Stimulated activated CD8-positive, alpha-beta memory T cell treated with anti-CD3 and anti-CD28 coated beads, Interleukin-15, amount 100 ng/mL, for 1 hour (primary cell): ENCODE data around the gene EXOC6.

Experiments used
- DNase-seq: peaks from one replicate; pipeline ENCODE4 v3.0.0-alpha.2; 2020; ENCODE audit warnings: low read depth

Gene EXOC6, protein sequence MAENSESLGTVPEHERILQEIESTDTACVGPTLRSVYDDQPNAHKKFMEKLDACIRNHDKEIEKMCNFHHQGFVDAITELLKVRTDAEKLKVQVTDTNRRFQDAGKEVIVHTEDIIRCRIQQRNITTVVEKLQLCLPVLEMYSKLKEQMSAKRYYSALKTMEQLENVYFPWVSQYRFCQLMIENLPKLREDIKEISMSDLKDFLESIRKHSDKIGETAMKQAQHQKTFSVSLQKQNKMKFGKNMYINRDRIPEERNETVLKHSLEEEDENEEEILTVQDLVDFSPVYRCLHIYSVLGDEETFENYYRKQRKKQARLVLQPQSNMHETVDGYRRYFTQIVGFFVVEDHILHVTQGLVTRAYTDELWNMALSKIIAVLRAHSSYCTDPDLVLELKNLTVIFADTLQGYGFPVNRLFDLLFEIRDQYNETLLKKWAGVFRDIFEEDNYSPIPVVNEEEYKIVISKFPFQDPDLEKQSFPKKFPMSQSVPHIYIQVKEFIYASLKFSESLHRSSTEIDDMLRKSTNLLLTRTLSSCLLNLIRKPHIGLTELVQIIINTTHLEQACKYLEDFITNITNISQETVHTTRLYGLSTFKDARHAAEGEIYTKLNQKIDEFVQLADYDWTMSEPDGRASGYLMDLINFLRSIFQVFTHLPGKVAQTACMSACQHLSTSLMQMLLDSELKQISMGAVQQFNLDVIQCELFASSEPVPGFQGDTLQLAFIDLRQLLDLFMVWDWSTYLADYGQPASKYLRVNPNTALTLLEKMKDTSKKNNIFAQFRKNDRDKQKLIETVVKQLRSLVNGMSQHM

GRCh38 chr10:92848441-92849233, at the start of gene EXOC6:
Gene EXOC6, plus strand, starts transcription at chr10:92848520. Its CDS starts 14 bp downstream, at chr10:92848534.
- peak; percentile 65 for DNase-seq

GRCh38 chr10:92799568-92799967, 48.8 kb upstream of the EXOC6 start:
- no peak for DNase-seq

DNA sequence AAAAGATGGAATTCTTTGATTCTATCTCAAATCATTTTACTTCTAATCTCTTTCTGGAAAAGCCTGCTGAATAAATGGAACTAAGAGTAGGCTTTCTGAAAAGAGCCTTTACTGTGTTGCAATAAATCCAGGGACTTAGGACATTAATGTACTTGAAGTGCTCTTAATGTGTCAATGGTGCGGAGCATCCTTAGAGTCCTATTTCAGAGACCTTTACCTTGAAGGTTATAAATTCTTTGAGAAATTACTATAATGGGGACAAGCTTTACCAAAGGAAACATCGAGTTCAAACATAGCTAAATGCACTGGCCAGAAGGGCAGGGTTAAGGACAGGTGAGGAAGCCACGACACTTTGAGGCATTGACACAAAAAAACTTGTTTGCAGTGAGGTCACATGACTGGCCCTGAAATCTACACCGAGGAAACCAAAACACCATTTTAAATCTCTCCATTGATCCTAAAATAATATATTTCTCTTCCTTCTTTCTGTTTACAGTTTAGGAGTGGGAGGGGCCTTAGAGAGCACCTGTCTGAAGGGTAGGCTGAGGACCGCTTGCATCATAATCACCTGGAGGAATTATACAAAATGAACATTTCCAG, 48.1 kb upstream of the EXOC6 start:
- DNase-seq, result no peak

- DNase-seq, result no peak
These were observed 46.1 kb upstream of the EXOC6 start for GRCh38 chr10:92801978-92802872.

DNA sequence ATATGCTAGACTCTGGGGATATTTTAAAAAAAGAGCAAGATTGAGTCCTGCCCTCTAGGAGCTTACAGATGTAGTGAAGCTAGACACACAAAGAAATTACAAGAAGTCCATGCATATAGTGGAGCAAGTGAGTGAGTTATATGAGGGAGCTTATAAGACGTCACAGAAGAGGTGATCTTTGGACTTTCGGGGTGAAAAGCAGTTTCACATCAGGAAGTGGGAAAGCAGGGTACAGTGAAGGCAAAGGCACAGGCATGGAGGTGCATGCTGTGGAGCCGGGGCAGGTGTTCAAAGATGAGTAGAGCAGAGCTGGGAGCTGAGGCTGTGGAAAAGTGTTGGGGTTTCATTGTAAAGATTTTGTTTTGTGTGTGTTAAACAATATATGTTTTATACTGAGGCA, 38.5 kb upstream of the EXOC6 start:
- DNase-seq, result no peak

DNA sequence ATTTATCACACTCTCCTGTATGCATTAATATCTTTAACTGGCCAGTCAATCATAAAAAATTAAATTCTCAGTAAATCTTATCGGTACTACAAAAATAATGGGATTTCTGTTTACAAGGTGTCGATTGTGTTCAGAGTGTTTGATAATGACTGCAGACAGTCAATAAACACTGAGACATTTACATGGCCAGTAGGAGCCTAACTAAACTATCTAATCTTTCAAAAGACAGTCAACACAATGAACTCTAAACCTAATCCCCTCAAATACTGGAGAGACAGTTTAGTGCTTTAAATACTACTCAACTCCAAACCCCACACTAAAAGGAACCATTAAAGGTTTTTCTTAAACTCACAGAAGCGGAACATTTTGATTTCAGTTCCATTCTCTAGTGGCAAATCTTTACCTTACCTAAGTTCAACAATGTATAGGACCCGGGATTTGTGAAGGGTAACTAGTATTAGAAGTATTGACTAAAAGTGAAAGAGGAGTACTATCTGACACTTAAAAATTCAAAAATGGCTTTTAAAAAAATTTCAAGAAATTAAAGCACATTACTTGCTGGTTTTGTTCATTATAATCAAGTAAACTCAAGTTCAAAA, 37.3 kb upstream of the EXOC6 start:
- DNase-seq, result no peak

DNA sequence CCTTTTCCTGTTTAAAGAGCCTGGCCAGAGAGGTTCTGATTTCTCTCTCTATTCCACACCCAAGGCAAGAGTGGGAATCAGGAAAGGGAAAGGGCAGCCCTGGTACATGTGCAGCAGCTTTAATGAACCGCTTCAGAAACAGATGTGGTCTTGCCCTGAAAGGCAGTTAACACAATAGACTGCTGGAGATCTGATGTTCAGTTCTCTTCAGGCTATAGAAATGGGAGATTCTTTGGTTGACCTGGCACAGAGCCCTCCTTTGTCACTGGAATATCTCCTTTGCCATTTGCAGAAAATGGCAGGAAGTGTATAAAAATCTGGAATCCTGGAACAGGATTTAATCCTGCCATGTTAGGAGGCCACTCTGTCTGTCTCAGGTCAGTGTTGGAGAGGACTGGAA, 36.3 kb upstream of the EXOC6 start:
- no peak for DNase-seq

GRCh38 chr10:92813979-92814378, 34.3 kb upstream of the EXOC6 start:
- no peak for DNase-seq

DNA sequence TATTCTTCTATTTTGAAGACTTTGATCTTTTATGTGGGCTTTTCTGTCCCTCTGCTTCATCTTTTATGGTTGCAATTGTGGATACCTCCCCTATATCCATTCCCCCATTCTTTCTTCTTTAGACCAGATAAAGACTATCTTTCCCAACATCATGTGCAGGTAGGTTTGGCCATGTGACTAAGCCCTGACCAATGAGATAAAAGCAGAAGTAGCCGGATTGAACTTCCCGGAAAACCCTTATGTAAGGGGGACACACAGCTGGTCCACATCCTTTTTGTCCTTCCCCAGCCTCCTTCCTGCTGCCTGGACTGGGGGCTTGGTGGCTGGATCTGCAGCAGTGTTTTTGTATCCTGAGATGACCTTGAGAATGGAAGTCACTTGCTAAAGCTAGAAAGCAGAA, 33.5 kb upstream of the EXOC6 start:
- DNase-seq, result no peak

- no peak for DNase-seq
These were observed 32.2 kb upstream of the EXOC6 start for GRCh38 chr10:92816091-92816531.

GRCh38 chr10:92822060-92822634, 26.2 kb upstream of the EXOC6 start:
- no peak for DNase-seq

GRCh38 chr10:92822964-92823363, 25.4 kb upstream of the EXOC6 start:
- no peak for DNase-seq

DNA sequence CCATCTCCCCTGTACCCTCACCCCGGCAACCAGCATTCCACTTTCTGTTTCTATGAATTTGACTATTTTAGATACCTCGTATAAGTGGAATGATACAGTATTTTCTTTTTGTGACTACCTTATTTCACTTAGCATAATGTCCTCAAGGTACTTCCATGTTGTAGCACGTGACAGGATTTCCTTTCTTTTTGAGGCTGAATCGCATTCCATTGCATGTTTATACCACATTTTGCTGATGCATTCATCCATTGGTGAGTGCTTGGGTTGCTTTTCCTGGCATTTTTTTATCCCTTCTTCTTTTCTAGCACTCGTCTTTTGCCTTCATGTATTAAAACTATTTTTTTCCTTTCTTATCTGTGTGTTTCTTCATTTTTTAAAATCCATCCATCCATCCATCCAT, 22.3 kb upstream of the EXOC6 start:
- DNase-seq, result no peak

- DNase-seq, result no peak
These were observed 21.8 kb upstream of the EXOC6 start for GRCh38 chr10:92826504-92826903.

DNA sequence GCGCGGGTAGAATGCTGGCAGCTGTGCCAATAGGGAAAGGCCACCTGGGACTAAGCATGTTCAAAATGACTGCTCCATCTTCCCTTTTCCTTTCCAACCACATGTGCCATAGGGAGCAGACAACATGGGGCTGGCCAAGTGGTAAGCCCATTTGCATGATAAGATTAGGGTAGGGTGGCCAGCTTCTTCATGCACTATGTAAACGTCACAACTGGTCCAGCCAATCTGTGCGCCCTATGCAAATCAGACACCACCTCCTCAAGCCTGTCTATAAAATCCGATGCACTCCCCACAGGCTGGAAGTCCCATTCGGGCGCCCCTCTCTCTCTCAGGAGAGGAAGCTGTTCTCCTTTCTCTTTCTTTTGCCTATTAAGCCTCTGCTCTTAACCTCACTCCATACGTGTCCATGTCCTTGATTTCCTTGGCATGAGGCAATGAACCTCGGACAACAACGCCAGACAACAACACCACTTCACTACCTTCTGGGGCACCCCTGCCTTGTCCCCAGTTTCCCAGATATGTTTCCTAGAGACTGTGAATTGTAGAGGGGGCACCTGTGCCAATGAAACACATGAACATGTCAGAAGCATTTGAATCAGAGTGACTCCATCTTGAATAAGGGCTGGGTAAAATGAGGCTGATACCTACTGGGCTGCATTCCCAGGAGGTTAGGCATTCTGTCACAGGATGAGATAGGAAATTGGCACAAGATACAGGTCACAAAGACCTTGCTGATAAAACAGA, 19.1 kb upstream of the EXOC6 start:
- no peak for DNase-seq

- DNase-seq, result no peak
These were observed 18.4 kb upstream of the EXOC6 start for GRCh38 chr10:92829786-92830377.

GRCh38 chr10:92830478-92831389, 17.6 kb upstream of the EXOC6 start:
- DNase-seq, result no peak

- no peak for DNase-seq
These were observed 16.2 kb upstream of the EXOC6 start for GRCh38 chr10:92832121-92832520.
